Putamen (tissue), 1 donor: ENCODE measurements around the gene SRCAP.
"Not testable (repeated sequence)": the region's sequence is repeated elsewhere in the genome, so short reads cannot be mapped to it uniquely, and the experiment has no call there.

Source experiments
- DNase-seq: peaks from one replicate; pipeline ENCODE4 v3.0.0-alpha.2; 2016; ENCODE audit warnings: low spot score

The SRCAP gene

DNA sequence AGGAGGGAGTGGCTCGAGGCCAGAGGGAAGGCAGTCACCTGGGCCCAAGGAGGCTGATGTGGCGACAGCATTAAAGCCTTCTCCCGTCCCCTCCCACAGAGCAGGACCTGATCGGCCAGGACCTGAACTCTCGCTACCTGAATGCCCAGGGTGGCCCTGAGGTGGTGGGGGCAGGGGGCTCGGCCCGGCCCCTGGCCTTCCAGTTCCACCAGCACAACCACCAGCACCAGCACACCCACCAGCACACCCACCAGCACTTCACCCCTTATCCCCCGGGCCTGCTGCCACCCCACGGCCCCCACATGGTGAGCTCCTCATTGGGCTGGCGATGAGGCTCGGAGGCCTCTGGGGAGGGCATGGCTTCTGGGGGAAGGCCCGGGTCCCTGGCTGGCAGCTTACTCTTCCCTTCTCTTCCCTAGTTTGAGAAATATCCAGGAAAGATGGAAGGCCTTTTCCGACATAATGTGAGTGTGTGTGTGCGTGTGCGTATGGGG, 34.3 kb upstream of the SRCAP start:
- DNase-seq: no peak

- no peak for DNase-seq
Observed at GRCh38 chr16:30665155-30665829, 33.7 kb upstream of the SRCAP start.

- no peak for DNase-seq
Observed at GRCh38 chr16:30665830-30666190, 33.2 kb upstream of the SRCAP start.

GRCh38 chr16:30666681-30667080, 32.3 kb upstream of the SRCAP start:
- DNase-seq: no peak

DNA sequence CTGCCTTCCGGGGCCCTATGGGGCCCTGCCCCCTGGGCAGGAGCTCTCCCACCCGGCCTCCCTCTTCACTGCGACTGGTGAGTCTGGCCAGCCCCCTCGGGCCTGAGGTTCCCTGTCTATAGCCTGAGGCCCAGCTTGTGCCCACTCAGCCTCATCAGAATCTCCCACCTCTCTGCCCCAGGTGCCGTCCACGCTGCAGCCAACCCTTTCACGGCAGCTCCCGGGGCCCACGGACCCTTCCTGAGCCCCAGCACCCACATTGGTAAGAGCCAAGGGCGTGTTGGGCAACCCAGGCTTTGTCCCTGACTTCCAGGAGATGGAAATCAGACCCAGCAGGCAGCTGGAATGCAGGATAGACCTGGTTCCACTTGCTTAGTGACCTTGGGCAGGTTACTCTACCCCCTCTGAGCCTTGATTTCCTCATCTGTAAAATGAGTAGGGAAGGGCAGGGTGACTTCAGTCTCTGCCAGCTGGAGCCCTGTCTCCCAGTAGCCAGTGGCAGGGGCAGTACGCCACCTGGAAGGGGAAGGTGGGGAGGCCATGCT, 31.5 kb upstream of the SRCAP start:
- DNase-seq: no peak

- no peak for DNase-seq
Observed at GRCh38 chr16:30668393-30668792, 30.6 kb upstream of the SRCAP start.

- DNase-seq: no peak
Observed at GRCh38 chr16:30669026-30669902, 29.7 kb upstream of the SRCAP start.

DNA sequence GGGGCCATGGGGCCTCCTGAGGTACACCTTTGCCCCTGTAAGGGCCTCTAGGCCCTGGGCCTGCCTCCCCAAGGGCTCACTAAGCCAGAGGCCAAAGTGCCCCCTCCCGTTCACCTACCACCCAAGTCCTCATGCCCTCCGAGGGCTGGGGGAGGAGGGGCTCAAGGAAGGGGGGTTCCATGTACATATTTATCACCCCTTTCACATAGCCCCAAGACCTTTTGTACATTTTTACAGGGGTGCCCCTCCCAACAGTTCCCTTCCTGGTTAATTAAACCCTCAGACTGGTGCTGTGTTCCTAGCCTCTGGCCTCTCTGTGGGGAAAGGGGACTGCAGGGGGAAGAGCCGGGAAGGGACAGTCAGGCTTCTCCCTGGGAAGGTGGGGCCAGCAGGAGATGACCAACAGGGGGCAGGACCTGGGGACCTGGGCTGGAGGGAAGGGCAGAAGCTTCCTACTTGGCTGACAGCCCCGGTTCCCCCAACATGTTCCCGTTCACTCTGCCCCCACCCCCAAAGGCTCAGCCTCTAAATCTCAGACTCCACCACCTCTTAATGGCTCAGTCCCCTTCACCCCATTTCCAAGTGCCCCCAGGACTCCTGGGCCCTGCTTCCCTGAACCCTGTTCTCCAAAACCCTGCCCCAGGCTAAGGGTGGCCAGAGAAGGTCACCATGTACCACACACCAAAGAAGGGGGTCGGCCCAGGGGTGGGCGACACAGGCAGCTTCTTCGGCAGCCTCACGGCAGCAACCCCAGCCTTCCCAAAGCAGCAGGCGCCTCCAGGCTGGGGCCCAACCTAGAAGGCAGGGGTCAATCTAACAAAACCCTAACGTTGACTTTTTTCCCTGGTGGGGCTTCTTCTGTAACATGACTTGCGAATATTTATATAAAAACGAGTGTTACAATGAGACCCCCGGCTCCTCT, 28.8 kb upstream of the SRCAP start:
- no peak for DNase-seq

- no peak for DNase-seq
Observed at GRCh38 chr16:30675143-30675542, 23.8 kb upstream of the SRCAP start.

- DNase-seq: peak; percentile 34
Observed at GRCh38 chr16:30677931-30678585, 20.9 kb upstream of the SRCAP start.

DNA sequence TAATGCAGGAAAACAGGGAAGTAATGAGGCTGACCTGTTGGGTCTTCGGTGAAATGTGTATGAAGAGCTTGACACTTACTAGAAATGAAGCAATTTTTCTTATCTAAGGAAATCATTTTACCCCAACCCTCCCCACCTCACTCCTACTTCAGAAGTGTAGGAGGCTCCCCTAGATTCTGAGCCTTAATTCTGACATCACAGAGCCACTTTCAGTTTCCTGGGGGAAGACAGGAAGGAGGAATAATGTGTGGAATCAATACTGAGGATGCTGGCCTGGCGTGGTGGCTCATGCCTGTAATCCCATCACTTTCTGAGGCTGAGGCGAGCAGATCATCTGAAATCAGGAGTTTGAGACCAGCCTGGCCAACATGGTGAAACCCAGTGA, 20.4 kb upstream of the SRCAP start:
- peak; percentile 55 for DNase-seq

- DNase-seq: no peak
Observed at GRCh38 chr16:30680326-30680725, 18.6 kb upstream of the SRCAP start.

DNA sequence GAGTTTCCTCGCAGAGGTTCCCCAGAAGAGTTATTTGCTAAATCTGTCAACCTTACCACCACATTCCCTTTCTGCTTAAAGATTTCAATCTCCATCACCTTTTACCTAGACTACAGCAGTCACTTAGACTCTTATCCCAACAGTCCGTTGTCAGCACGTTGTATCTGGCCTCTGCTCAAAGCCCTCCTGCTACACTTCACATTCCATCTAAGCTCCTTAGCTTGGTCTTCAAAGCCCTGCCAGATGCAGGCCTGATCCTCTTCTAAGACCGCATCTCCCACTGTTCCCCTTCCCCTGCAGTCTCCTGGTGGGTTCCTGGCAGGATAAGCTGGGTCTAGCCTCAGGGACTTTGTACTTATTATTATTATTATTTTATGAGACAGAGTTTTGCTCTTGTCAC, 10.3 kb upstream of the SRCAP start:
- DNase-seq: no peak

GRCh38 chr16:30691907-30692306, 7.1 kb upstream of the SRCAP start:
- no peak for DNase-seq

GRCh38 chr16:30692396-30693064, 6.4 kb upstream of the SRCAP start:
- DNase-seq: no peak

DNA sequence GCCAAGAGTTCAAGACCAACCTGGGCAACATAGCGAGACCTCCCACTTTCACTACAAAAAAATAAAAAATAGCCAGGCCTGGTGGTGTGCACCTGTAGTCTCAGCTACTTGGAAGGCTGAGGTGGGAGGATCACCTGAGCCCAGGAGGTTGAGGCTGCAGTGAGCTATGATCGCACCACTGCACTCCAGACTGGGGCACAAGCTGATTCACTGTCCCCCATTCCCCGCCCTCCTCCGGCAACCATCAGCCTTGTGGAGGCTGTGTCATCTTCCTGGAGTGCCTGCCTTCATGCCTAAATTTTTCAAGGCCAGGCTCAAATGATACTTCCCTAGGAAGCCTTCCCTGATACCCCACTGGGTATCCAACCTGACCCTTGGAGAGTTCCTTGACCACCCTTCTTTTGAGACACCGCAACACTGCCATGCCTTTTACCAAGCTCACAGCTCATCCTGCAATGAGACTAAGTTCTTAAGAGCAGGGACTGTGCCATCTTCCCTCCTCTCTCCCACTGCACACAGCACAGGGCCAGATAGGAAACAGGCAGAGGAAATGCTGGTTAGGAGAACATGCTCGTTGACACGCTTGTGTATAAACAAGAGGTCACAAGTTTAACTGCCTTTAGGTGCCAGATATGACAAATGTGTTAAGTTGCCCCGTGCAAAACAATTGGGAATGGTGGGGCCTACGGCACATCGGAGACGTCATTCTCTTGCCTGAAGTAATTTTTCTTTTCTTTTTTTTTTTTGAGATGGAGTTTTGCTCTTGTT, 3.9 kb upstream of the SRCAP start:
- DNase-seq: no peak

DNA sequence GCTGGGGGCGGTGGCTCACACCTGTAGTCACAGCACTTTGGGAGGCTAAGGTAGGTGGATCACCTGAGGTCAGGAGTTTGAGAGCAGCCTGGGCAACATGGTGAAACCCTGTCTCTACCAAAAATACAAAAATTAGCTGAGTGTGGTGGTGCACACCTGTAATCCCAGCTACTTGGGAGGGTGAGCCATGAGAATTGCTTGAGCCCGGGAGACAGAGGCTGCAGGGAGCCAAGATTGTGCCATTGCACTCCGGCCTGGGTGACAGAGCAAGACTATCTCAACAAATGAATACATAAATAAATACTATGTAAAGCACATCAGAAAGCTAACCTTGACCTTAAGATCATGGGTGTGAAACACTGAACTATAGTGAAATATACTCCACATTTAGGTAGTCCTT, 2.3 kb upstream of the SRCAP start:
- DNase-seq: not testable (repeated sequence)

- DNase-seq: no peak
Observed at GRCh38 chr16:30697264-30698138, 1.5 kb upstream of the SRCAP start.

GRCh38 chr16:30698139-30698815, 694 bp upstream of the SRCAP start:
- DNase-seq: peak; percentile 97
